ENCODE data around the gene TNIK.

DNA sequence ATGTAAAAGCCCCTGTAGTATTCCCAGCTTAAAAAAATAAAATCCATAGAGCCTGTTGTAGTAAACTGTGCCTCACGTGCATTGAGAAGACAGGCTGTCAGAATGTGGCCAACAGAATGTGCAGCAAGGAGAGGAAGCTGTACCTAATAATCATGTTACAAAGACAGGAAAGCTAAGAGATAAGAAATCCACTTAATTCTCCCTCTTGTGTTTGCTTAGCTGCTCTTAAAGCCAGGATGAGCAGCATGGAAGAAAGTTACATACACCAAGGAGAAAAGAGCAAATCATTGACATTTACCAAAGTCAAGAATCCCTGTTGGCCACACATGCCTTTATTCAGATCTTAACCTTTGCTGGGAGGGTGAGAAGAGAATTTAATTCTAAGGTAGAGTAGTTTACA, 85.9 kb downstream of the TNIK start:
- TF ChIP-seq, protein P1, sequence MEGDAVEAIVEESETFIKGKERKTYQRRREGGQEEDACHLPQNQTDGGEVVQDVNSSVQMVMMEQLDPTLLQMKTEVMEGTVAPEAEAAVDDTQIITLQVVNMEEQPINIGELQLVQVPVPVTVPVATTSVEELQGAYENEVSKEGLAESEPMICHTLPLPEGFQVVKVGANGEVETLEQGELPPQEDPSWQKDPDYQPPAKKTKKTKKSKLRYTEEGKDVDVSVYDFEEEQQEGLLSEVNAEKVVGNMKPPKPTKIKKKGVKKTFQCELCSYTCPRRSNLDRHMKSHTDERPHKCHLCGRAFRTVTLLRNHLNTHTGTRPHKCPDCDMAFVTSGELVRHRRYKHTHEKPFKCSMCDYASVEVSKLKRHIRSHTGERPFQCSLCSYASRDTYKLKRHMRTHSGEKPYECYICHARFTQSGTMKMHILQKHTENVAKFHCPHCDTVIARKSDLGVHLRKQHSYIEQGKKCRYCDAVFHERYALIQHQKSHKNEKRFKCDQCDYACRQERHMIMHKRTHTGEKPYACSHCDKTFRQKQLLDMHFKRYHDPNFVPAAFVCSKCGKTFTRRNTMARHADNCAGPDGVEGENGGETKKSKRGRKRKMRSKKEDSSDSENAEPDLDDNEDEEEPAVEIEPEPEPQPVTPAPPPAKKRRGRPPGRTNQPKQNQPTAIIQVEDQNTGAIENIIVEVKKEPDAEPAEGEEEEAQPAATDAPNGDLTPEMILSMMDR (conservative IDR thresholded peaks at IDR 0.05), result no peak
- TF ChIP-seq ZFX (IDR thresholded peaks at IDR 0.05), result no peak
